ENCODE results near the gene AK4.

AK4 gene

DNA sequence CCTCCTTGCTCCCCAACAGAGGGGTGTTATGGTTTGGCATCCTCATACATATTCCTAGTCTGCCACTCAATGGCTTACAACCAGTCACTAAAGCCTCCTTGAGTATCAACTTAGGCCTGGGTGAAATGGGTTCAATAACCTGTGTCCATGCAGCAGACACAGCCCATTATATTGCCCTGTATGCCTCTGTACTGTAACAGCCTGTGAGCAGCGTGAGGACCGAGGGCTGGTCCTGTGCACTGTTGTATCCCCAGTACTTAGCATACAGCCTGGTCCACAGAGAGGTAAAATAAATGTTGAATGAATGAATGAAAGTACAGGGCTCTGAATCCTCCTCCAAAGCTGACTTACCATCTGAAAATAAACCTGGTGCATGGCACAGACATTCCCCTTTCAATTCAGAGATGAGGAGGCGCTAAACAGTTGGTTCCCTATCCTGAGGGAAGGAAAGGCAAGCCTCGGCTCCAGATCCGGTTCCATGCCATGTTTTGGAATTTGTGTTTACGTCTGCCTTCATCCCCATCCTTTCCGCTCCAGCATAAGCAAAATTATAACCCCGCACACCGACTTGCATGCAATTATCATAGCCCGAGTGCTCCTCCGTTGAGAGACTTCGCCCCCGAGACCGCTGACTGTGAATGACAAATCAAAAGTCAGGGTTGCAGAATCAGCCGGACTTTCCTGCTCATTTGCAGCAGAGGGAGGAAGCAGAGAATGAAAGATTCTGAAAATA lies 116.4 kb downstream of the AK4 start (continued):
- TF ChIP-seq, protein P1, sequence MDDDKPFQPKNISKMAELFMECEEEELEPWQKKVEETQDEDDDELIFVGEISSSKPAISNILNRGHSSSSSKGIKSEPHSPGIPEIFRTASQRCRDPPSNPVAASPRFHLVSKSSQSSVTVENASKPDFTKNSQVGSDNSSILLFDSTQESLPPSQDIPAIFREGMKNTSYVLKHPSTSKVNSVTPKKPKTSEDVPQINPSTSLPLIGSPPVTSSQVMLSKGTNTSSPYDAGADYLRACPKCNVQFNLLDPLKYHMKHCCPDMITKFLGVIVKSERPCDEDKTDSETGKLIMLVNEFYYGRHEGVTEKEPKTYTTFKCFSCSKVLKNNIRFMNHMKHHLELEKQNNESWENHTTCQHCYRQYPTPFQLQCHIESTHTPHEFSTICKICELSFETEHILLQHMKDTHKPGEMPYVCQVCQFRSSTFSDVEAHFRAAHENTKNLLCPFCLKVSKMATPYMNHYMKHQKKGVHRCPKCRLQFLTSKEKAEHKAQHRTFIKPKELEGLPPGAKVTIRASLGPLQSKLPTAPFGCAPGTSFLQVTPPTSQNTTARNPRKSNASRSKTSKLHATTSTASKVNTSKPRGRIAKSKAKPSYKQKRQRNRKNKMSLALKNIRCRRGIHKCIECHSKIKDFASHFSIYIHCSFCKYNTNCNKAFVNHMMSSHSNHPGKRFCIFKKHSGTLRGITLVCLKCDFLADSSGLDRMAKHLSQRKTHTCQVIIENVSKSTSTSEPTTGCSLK (tag by site-specific recombination; IDR thresholded peaks at IDR 0.05), result no peak
- TF ChIP-seq ZNF473 (tag by site-specific recombination; IDR thresholded peaks at IDR 0.05) (no peak), ZNF366 (tag by site-specific recombination; conservative IDR thresholded peaks at IDR 0.05) (peak; percentile 87), ZNF138 (tag by site-specific recombination; IDR thresholded peaks at IDR 0.05; ENCODE audit: borderline replicate concordance) (no peak), SP3 (tag by site-specific recombination; IDR thresholded peaks at IDR 0.05) (peak; percentile 42; the same call in 1 of the 2 replicates), ZNF544 (tag by site-specific recombination; IDR thresholded peaks at IDR 0.05) (no peak), ZFP3 (tag by site-specific recombination; IDR thresholded peaks at IDR 0.05; ENCODE audit: low read depth) (no peak), ZNF266 (tag by site-specific recombination; IDR thresholded peaks at IDR 0.05; ENCODE audit: low read depth) (no peak), ZNF677 (tag by site-specific recombination; IDR thresholded peaks at IDR 0.05) (no peak), MYNN (tag by site-specific recombination; IDR thresholded peaks at IDR 0.05; ENCODE audit: borderline replicate concordance) (no peak; the same call in 1 of the 2 replicates), ZNF623 (tag by site-specific recombination; IDR thresholded peaks at IDR 0.05) (no peak), ZNF274 (IDR thresholded peaks at IDR 0.05; ENCODE audit: low read length) (no peak), ZNF274 (tag by site-specific recombination; IDR thresholded peaks at IDR 0.05; ENCODE audit: borderline replicate concordance) (no peak), GLI2 (tag by site-specific recombination; IDR thresholded peaks at IDR 0.05; ENCODE audit: borderline replicate concordance, low read depth) (no peak), ZBTB7A (tag by site-specific recombination; IDR thresholded peaks at IDR 0.05; ENCODE audit: low read depth) (no peak), ZNF555 (tag by site-specific recombination; conservative IDR thresholded peaks at IDR 0.05) (no peak), ZNF354C (tag by site-specific recombination; IDR thresholded peaks at IDR 0.05; ENCODE audit: borderline replicate concordance, low read depth) (no peak), KLF7 (tag by site-specific recombination; IDR thresholded peaks at IDR 0.05; ENCODE audit: borderline replicate concordance) (no peak), ZNF391 (tag by site-specific recombination; IDR thresholded peaks at IDR 0.05; ENCODE audit: borderline replicate concordance, low read depth) (peak; percentile 89; the same call in 1 of the 2 replicates), ZNF426 (tag by site-specific recombination; IDR thresholded peaks at IDR 0.05) (no peak), REPIN1 (tag by site-specific recombination; IDR thresholded peaks at IDR 0.05; ENCODE audit: low read depth) (no peak), TRIM28 (IDR thresholded peaks at IDR 0.05; ENCODE audit: borderline replicate concordance, low read length) (peak; percentile 89), ZNF561 (tag by site-specific recombination; IDR thresholded peaks at IDR 0.05; ENCODE audit: borderline replicate concordance) (peak; percentile 87), HOXA7 (CRISPR knock-in tag; IDR thresholded peaks at IDR 0.05; ENCODE audit: borderline replicate concordance) (no peak), ZNF777 (tag by site-specific recombination; IDR thresholded peaks at IDR 0.05; ENCODE audit: borderline replicate concordance) (no peak), ZSCAN30 (tag by site-specific recombination; IDR thresholded peaks at IDR 0.05) (peak; percentile 89), ZNF768 (tag by site-specific recombination; IDR thresholded peaks at IDR 0.05) (no peak)
- TF ChIP-seq, protein P2, sequence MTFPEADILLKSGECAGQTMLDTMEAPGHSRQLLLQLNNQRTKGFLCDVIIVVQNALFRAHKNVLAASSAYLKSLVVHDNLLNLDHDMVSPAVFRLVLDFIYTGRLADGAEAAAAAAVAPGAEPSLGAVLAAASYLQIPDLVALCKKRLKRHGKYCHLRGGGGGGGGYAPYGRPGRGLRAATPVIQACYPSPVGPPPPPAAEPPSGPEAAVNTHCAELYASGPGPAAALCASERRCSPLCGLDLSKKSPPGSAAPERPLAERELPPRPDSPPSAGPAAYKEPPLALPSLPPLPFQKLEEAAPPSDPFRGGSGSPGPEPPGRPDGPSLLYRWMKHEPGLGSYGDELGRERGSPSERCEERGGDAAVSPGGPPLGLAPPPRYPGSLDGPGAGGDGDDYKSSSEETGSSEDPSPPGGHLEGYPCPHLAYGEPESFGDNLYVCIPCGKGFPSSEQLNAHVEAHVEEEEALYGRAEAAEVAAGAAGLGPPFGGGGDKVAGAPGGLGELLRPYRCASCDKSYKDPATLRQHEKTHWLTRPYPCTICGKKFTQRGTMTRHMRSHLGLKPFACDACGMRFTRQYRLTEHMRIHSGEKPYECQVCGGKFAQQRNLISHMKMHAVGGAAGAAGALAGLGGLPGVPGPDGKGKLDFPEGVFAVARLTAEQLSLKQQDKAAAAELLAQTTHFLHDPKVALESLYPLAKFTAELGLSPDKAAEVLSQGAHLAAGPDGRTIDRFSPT (tag by site-specific recombination; IDR thresholded peaks at IDR 0.05), result no peak
- TF ChIP-seq, protein P3, sequence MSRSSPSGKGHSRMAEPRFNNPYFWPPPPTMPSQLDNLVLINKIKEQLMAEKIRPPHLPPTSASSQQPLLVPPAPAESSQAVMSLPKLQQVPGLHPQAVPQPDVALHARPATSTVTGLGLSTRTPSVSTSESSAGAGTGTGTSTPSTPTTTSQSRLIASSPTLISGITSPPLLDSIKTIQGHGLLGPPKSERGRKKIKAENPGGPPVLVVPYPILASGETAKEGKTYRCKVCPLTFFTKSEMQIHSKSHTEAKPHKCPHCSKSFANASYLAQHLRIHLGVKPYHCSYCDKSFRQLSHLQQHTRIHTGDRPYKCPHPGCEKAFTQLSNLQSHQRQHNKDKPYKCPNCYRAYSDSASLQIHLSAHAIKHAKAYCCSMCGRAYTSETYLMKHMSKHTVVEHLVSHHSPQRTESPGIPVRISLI (tag by site-specific recombination; IDR thresholded peaks at IDR 0.05), result no peak
- TF ChIP-seq, protein P4, sequence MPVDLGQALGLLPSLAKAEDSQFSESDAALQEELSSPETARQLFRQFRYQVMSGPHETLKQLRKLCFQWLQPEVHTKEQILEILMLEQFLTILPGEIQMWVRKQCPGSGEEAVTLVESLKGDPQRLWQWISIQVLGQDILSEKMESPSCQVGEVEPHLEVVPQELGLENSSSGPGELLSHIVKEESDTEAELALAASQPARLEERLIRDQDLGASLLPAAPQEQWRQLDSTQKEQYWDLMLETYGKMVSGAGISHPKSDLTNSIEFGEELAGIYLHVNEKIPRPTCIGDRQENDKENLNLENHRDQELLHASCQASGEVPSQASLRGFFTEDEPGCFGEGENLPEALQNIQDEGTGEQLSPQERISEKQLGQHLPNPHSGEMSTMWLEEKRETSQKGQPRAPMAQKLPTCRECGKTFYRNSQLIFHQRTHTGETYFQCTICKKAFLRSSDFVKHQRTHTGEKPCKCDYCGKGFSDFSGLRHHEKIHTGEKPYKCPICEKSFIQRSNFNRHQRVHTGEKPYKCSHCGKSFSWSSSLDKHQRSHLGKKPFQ (tag by site-specific recombination; IDR thresholded peaks at IDR 0.05), result no peak
- TF ChIP-seq, protein P5, sequence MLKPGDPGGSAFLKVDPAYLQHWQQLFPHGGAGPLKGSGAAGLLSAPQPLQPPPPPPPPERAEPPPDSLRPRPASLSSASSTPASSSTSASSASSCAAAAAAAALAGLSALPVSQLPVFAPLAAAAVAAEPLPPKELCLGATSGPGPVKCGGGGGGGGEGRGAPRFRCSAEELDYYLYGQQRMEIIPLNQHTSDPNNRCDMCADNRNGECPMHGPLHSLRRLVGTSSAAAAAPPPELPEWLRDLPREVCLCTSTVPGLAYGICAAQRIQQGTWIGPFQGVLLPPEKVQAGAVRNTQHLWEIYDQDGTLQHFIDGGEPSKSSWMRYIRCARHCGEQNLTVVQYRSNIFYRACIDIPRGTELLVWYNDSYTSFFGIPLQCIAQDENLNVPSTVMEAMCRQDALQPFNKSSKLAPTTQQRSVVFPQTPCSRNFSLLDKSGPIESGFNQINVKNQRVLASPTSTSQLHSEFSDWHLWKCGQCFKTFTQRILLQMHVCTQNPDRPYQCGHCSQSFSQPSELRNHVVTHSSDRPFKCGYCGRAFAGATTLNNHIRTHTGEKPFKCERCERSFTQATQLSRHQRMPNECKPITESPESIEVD (tag by site-specific recombination; IDR thresholded peaks at IDR 0.05), result peak; percentile 32; the same call in 1 of the 2 replicates

Measured in HEK293 (cell line).